Measurements from ENCODE around the gene RNASE4. TPM values are rescaled to one million over a fixed set of nuclear protein-coding genes. Genes with fewer than 3 reads are reported as not detected.

Gene RNASE4
- total and polyA plus RNA-seq, 2 experiments from 2014 or later = 0.29 to 2.0 TPM

DNA sequence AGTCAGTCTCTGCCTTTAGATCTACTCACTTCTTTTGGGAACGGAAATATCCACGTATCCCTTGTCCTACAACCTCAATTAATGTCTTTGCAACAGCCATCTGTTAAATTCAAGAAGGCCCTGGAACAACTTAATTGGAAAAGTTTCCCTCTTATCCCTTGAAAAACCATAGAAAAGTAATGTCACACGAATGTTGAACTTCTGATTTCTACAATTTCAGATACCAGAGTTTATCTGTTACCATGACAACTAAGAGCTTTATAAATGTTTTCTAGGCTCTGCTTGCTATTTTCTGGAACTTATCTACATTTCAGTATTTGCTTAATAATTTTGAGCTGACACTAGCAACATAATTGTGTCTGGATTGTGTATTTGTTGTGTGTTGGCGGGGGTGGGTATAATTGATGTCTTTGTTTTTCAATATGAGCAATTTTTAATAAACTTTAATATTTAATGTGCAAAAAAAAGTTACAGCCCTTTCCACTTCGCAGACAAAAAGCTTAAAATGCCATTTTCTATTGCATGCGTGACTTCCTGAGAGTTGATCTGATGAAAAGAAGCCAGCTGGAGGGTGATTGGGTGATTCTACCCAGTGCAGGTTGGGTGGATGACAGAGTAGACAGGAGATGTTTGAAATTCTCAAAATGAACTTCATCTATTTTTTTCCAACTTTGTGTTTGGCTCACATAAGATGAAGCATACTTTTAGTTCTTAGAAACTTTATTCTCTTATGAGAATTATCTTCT, 49.5 kb downstream of the RNASE4 start:
- Mint-ChIP-seq H3K4me1 (peaks cover 17% of the 10 kb centered on the region), H3K9me3 (no peaks in the 10 kb centered on the region; the same call in 2 of the 3 replicates), H3K4me3 (no peak overlapping the region), H3K27ac (no peak overlapping the region), H3K36me3 (ENCODE audit: low read depth) (no peaks in the 10 kb centered on the region), H3K27me3 (ENCODE audit: insufficient read depth, low read depth, poor library complexity) (peaks cover 5% of the 10 kb centered on the region)
- H3K36me3 ChIP-seq (ENCODE audit: insufficient read depth) = no peaks in the 10 kb centered on the region
- H3K79me2 ChIP-seq (replicated peaks; ENCODE audit: insufficient read depth) = no peaks in the 10 kb centered on the region
- H3K4me1 ChIP-seq (ENCODE audit: insufficient read depth) = peaks cover 11% of the 10 kb centered on the region; the same call in 1 of the 2 replicates
- H2AFZ ChIP-seq = peak overlapping the region; percentile 74
- peaks cover 4% of the 10 kb centered on the region; the same call in 1 of the 2 replicates for H3K9me2 ChIP-seq (ENCODE audit: insufficient read depth)
- H3K4me3 ChIP-seq = no peak overlapping the region
- DNase-seq (ENCODE audit: low spot score) = no peak
- no peak overlapping the region for H3K27ac ChIP-seq (ENCODE audit: low read depth)
- no peak for TF ChIP-seq ZNF114 (CRISPR knock-in tag; IDR thresholded peaks at IDR 0.05)
- TF ChIP-seq EZH2 (IDR thresholded peaks at IDR 0.05; ENCODE audit: low read depth, unreplicated experiment) = no peak
- TF ChIP-seq, protein P1, sequence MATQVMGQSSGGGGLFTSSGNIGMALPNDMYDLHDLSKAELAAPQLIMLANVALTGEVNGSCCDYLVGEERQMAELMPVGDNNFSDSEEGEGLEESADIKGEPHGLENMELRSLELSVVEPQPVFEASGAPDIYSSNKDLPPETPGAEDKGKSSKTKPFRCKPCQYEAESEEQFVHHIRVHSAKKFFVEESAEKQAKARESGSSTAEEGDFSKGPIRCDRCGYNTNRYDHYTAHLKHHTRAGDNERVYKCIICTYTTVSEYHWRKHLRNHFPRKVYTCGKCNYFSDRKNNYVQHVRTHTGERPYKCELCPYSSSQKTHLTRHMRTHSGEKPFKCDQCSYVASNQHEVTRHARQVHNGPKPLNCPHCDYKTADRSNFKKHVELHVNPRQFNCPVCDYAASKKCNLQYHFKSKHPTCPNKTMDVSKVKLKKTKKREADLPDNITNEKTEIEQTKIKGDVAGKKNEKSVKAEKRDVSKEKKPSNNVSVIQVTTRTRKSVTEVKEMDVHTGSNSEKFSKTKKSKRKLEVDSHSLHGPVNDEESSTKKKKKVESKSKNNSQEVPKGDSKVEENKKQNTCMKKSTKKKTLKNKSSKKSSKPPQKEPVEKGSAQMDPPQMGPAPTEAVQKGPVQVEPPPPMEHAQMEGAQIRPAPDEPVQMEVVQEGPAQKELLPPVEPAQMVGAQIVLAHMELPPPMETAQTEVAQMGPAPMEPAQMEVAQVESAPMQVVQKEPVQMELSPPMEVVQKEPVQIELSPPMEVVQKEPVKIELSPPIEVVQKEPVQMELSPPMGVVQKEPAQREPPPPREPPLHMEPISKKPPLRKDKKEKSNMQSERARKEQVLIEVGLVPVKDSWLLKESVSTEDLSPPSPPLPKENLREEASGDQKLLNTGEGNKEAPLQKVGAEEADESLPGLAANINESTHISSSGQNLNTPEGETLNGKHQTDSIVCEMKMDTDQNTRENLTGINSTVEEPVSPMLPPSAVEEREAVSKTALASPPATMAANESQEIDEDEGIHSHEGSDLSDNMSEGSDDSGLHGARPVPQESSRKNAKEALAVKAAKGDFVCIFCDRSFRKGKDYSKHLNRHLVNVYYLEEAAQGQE (IDR thresholded peaks at IDR 0.05; ENCODE audit: unreplicated experiment) = no peak
- TF ChIP-seq POLR2AphosphoS5 (IDR thresholded peaks at IDR 0.05; ENCODE audit: low read depth) = no peak
- TF ChIP-seq, protein P2, sequence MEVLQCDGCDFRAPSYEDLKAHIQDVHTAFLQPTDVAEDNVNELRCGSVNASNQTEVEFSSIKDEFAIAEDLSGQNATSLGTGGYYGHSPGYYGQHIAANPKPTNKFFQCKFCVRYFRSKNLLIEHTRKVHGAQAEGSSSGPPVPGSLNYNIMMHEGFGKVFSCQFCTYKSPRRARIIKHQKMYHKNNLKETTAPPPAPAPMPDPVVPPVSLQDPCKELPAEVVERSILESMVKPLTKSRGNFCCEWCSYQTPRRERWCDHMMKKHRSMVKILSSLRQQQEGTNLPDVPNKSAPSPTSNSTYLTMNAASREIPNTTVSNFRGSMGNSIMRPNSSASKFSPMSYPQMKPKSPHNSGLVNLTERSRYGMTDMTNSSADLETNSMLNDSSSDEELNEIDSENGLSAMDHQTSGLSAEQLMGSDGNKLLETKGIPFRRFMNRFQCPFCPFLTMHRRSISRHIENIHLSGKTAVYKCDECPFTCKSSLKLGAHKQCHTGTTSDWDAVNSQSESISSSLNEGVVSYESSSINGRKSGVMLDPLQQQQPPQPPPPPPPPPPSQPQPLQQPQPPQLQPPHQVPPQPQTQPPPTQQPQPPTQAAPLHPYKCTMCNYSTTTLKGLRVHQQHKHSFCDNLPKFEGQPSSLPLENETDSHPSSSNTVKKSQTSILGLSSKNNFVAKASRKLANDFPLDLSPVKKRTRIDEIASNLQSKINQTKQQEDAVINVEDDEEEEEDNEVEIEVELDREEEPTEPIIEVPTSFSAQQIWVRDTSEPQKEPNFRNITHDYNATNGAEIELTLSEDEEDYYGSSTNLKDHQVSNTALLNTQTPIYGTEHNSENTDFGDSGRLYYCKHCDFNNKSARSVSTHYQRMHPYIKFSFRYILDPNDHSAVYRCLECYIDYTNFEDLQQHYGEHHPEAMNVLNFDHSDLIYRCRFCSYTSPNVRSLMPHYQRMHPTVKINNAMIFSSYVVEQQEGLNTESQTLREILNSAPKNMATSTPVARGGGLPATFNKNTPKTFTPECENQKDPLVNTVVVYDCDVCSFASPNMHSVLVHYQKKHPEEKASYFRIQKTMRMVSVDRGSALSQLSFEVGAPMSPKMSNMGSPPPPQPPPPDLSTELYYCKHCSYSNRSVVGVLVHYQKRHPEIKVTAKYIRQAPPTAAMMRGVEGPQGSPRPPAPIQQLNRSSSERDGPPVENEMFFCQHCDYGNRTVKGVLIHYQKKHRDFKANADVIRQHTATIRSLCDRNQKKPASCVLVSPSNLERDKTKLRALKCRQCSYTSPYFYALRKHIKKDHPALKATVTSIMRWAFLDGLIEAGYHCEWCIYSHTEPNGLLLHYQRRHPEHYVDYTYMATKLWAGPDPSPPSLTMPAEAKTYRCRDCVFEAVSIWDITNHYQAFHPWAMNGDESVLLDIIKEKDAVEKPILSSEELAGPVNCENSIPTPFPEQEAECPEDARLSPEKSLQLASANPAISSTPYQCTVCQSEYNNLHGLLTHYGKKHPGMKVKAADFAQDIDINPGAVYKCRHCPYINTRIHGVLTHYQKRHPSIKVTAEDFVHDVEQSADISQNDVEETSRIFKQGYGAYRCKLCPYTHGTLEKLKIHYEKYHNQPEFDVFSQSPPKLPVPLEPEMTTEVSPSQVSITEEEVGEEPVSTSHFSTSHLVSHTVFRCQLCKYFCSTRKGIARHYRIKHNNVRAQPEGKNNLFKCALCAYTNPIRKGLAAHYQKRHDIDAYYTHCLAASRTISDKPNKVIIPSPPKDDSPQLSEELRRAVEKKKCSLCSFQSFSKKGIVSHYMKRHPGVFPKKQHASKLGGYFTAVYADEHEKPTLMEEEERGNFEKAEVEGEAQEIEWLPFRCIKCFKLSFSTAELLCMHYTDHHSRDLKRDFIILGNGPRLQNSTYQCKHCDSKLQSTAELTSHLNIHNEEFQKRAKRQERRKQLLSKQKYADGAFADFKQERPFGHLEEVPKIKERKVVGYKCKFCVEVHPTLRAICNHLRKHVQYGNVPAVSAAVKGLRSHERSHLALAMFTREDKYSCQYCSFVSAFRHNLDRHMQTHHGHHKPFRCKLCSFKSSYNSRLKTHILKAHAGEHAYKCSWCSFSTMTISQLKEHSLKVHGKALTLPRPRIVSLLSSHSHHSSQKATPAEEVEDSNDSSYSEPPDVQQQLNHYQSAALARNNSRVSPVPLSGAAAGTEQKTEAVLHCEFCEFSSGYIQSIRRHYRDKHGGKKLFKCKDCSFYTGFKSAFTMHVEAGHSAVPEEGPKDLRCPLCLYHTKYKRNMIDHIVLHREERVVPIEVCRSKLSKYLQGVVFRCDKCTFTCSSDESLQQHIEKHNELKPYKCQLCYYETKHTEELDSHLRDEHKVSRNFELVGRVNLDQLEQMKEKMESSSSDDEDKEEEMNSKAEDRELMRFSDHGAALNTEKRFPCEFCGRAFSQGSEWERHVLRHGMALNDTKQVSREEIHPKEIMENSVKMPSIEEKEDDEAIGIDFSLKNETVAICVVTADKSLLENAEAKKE (CRISPR knock-in tag; IDR thresholded peaks at IDR 0.05) = no peak
- TF ChIP-seq CREB1 (CRISPR knock-in tag; IDR thresholded peaks at IDR 0.05; ENCODE audit: low read depth) = no peak
- H4K20me1 ChIP-seq (replicated peaks; ENCODE audit: insufficient read depth) = no peaks in the 10 kb centered on the region
- no peaks in the 10 kb centered on the region for H3F3A ChIP-seq (replicated peaks; ENCODE audit: low read depth)
- ATAC-seq = no peak
- no peaks in the 10 kb centered on the region for H3K27me3 ChIP-seq (ENCODE audit: insufficient read depth)
- H3K4me2 ChIP-seq = 0 out of 2 replicates have a peak overlapping the region, but pooled peaks have one; percentile 19
